Chondrocyte (in vitro differentiated cells): ENCODE results near the gene REPS1. TPM values are rescaled to one million over a fixed set of nuclear protein-coding genes. Genes with fewer than 3 reads are reported as not detected.
A peak's percentile ranks its signal among the peaks of the same experiment; 100 is the strongest.

ENCODE experiments used
- DNase-seq: peaks from one replicate; pipeline ENCODE4 v3.0.0; 2021; ENCODE audit warnings: mixed read lengths, low spot score
- H3K27ac Mint-ChIP-seq: one replicate; pipeline ENCODE4 v1.8.0; 2021; ENCODE audit warnings: mild to moderate bottlenecking, moderate library complexity, mixed read lengths; ENCODE audit not compliant: unreplicated experiment
- H3K27me3 Mint-ChIP-seq: 2 replicates; pipeline ENCODE4 v1.8.0; 2021; ENCODE audit warnings: low read depth, mixed read lengths
- H3K36me3 Mint-ChIP-seq: 2 replicates; pipeline ENCODE4 v1.8.0; 2021; ENCODE audit warnings: low read depth, mixed read lengths
- H3K4me1 Mint-ChIP-seq: 2 replicates; pipeline ENCODE4 v1.8.0; 2021; ENCODE audit warnings: low read depth, mild to moderate bottlenecking, mixed read lengths
- H3K4me3 Mint-ChIP-seq: one replicate; pipeline ENCODE4 v1.8.0; 2021; ENCODE audit warnings: mild to moderate bottlenecking, moderate library complexity, mixed read lengths; ENCODE audit not compliant: unreplicated experiment
- H3K9me3 Mint-ChIP-seq: 2 replicates; pipeline ENCODE4 v1.8.0; 2021; ENCODE audit warnings: low read depth, mixed read lengths
- CTCF ChIP-seq: fragments of 200-600 bp; sonication (generic); IDR thresholded peaks from 2 replicates; pipeline ENCODE4 v1.5.0; 2021; ENCODE audit warnings: antibody characterized with exemption, mild to moderate bottlenecking, moderate library complexity
- total RNA-seq: library from RNA; stranded (reverse); gene quantifications from 3 replicates; pipeline ENCODE4 v1.2.1, GENCODE V29; 2021

Gene REPS1
- total RNA-seq, 1 donor from 2014 or later = 26.5 TPM

- no peak overlapping the region for H3K4me3 Mint-ChIP-seq
- peaks cover 48% of the 10 kb centered on the region for H3K4me1 Mint-ChIP-seq
- no peaks in the 10 kb centered on the region for H3K36me3 Mint-ChIP-seq
- H3K27ac Mint-ChIP-seq = peak overlapping the region; percentile 81
- no peaks in the 10 kb centered on the region for H3K9me3 Mint-ChIP-seq
- no peak for TF ChIP-seq CTCF
- no peak for DNase-seq
- no peaks in the 10 kb centered on the region for H3K27me3 Mint-ChIP-seq
Measured at GRCh38 chr6:138970856-138971425, 17.1 kb downstream of the REPS1 start.

- peaks cover 48% of the 10 kb centered on the region for H3K4me1 Mint-ChIP-seq
- TF ChIP-seq CTCF = no peak
- no peaks in the 10 kb centered on the region for H3K27me3 Mint-ChIP-seq
- H3K9me3 Mint-ChIP-seq = no peaks in the 10 kb centered on the region
- H3K27ac Mint-ChIP-seq = peak overlapping the region; percentile 53
- H3K36me3 Mint-ChIP-seq = no peaks in the 10 kb centered on the region
- H3K4me3 Mint-ChIP-seq = no peak overlapping the region
- no peak for DNase-seq
Measured at GRCh38 chr6:138970159-138970558, 17.9 kb downstream of the REPS1 start.

GRCh38 chr6:138966870-138967269 lies 21.2 kb downstream of the REPS1 start:
- Mint-ChIP-seq H3K36me3 (no peaks in the 10 kb centered on the region), H3K9me3 (no peaks in the 10 kb centered on the region), H3K27ac (no peak overlapping the region), H3K4me1 (peaks cover 24% of the 10 kb centered on the region), H3K4me3 (no peak overlapping the region), H3K27me3 (no peaks in the 10 kb centered on the region)
- no peak for TF ChIP-seq CTCF
- no peak for DNase-seq

GRCh38 chr6:138965971-138966370 lies 22.1 kb downstream of the REPS1 start:
- Mint-ChIP-seq H3K27me3 (no peaks in the 10 kb centered on the region), H3K4me3 (no peak overlapping the region), H3K4me1 (peaks cover 15% of the 10 kb centered on the region), H3K9me3 (no peaks in the 10 kb centered on the region), H3K27ac (no peak overlapping the region), H3K36me3 (no peaks in the 10 kb centered on the region)
- no peak for DNase-seq
- TF ChIP-seq CTCF = no peak

- H3K4me1 Mint-ChIP-seq = peaks cover 9% of the 10 kb centered on the region
- H3K4me3 Mint-ChIP-seq = no peak overlapping the region
- H3K27me3 Mint-ChIP-seq = no peaks in the 10 kb centered on the region
- no peak for TF ChIP-seq CTCF
- H3K27ac Mint-ChIP-seq = no peak overlapping the region
- DNase-seq = no peak
- H3K36me3 Mint-ChIP-seq = no peaks in the 10 kb centered on the region
- no peaks in the 10 kb centered on the region for H3K9me3 Mint-ChIP-seq
Measured at GRCh38 chr6:138965291-138965874, 22.7 kb downstream of the REPS1 start.
